WTC11 (cell line): ENCODE measurements around the gene KDM2B. TPM values are rescaled to one million over a fixed set of nuclear protein-coding genes. Genes with fewer than 3 reads are reported as not detected.
A peak's percentile ranks its signal among the peaks of the same experiment; 100 is the strongest.

Experiments
- ATAC-seq: fragments of 200-7000 bp; cut with Tn5 transposase; 2 replicates; pipeline ENCODE4 v1.10.0; 2021; ENCODE audit warnings: mild to moderate bottlenecking, moderate library complexity
- CTCF ChIA-PET: fragments of 300-600 bp; sonication (Branson Sonifier 250); formaldehyde crosslinking; loops from one replicate; lab custom pipeline; 2021; ENCODE audit warnings: antibody characterized with exemption; lab: Charles Lee
- POLR2A ChIA-PET: fragments of 350-600 bp; sonication (Branson Sonifier 250); formaldehyde crosslinking; loops from one replicate; lab custom pipeline; 2021; ENCODE audit warnings: antibody characterized with exemption; lab: Charles Lee
- DNase-seq: peaks from one replicate; pipeline ENCODE4 v3.0.0; 2021; ENCODE audit warnings: low spot score
- H3K27ac Mint-ChIP-seq: 2 replicates; pipeline ENCODE4 v1.8.0; 2021; ENCODE audit warnings: mixed read lengths
- H3K27me3 Mint-ChIP-seq: 2 replicates; pipeline ENCODE4 v1.8.0; 2021; ENCODE audit warnings: low read depth, mild to moderate bottlenecking, moderate library complexity, mixed read lengths
- H3K36me3 Mint-ChIP-seq: 2 replicates; pipeline ENCODE4 v1.8.0; 2021; ENCODE audit warnings: mixed read lengths
- H3K4me1 Mint-ChIP-seq: 2 replicates; pipeline ENCODE4 v1.8.0; 2022; ENCODE audit warnings: mixed read lengths
- H3K4me3 Mint-ChIP-seq: 2 replicates; pipeline ENCODE4 v1.8.0; 2021; ENCODE audit warnings: mild to moderate bottlenecking, moderate library complexity, mixed read lengths
- H3K9me3 Mint-ChIP-seq: 2 replicates; pipeline ENCODE4 v1.8.0; 2021; ENCODE audit warnings: mixed read lengths
- CREB1 ChIP-seq: sonication (generic); formaldehyde crosslinking; IDR thresholded peaks from 2 replicates; pipeline ENCODE4 v1.8.0; 2023; ENCODE audit warnings: mild to moderate bottlenecking, missing genetic modification reagents
- EMX1 ChIP-seq: fragments of 250-450 bp; sonication (Bioruptor Pico); IDR thresholded peaks from 2 replicates; pipeline ENCODE4 v1.8.0; 2021; ENCODE audit warnings: mild to moderate bottlenecking
- FOXP1 ChIP-seq: sonication (generic); formaldehyde crosslinking; IDR thresholded peaks from 2 replicates; pipeline ENCODE4 v1.8.0; 2022; ENCODE audit warnings: missing genetic modification reagents, mild to moderate bottlenecking, moderate library complexity, borderline replicate concordance
- GABPB1 ChIP-seq: sonication (generic); formaldehyde crosslinking; IDR thresholded peaks from 2 replicates; pipeline ENCODE4 v1.8.1; 2023; ENCODE audit warnings: mild to moderate bottlenecking, missing genetic modification reagents
- NFATC4 ChIP-seq: fragments of 250-450 bp; sonication (Bioruptor Pico); IDR thresholded peaks from 2 replicates; pipeline ENCODE4 v1.9.0; 2021; ENCODE audit warnings: mild to moderate bottlenecking
- NFE2L1 ChIP-seq: sonication (generic); formaldehyde crosslinking; IDR thresholded peaks from 2 replicates; pipeline ENCODE4 v1.8.1; 2023; ENCODE audit warnings: missing genetic modification reagents
- NR2C2 ChIP-seq: sonication (generic); formaldehyde crosslinking; IDR thresholded peaks from 2 replicates; pipeline ENCODE4 v1.8.0; 2022; ENCODE audit warnings: mild to moderate bottlenecking, missing genetic modification reagents
- NR3C1 ChIP-seq: sonication (generic); formaldehyde crosslinking; conservative IDR thresholded peaks from 2 replicates; pipeline ENCODE4 v1.8.1; 2023; ENCODE audit warnings: low read depth, mild to moderate bottlenecking, missing genetic modification reagents
- SMAD4 ChIP-seq: sonication (generic); formaldehyde crosslinking; IDR thresholded peaks from 2 replicates; pipeline ENCODE4 v1.8.0; 2022; ENCODE audit warnings: mild to moderate bottlenecking, missing genetic modification reagents
- TEAD1 ChIP-seq: sonication (generic); formaldehyde crosslinking; IDR thresholded peaks from 2 replicates; pipeline ENCODE4 v1.8.0; 2022; ENCODE audit warnings: mild to moderate bottlenecking, missing genetic modification reagents
- ZNF232 ChIP-seq: sonication (generic); formaldehyde crosslinking; IDR thresholded peaks from 2 replicates; pipeline ENCODE4 v1.8.0; 2022; ENCODE audit warnings: mild to moderate bottlenecking, missing genetic modification reagents
- ZNF396 ChIP-seq: fragments of 250-450 bp; sonication (Bioruptor Pico); IDR thresholded peaks from 2 replicates; pipeline ENCODE4 v1.8.0; 2021; ENCODE audit warnings: mild to moderate bottlenecking, moderate library complexity, borderline replicate concordance
- ZNF671 ChIP-seq: fragments of 250-450 bp; sonication (Bioruptor Pico); IDR thresholded peaks from 2 replicates; pipeline ENCODE4 v1.8.0; 2021; ENCODE audit warnings: mild to moderate bottlenecking
- total RNA-seq: library from RNA; stranded (reverse); gene quantifications from 3 replicates; pipeline ENCODE4 v1.2.3, GENCODE V29; 2021
- TF ChIP-seq, protein P1 (sequence below): sonication (generic); formaldehyde crosslinking; IDR thresholded peaks from 2 replicates; pipeline ENCODE4 v1.8.1; 2023; ENCODE audit warnings: mild to moderate bottlenecking, missing genetic modification reagents
- TF ChIP-seq, protein P2 (sequence below): sonication (generic); formaldehyde crosslinking; IDR thresholded peaks from 2 replicates; pipeline ENCODE4 v1.8.0; 2022; ENCODE audit warnings: mild to moderate bottlenecking, missing genetic modification reagents
- TF ChIP-seq, protein P3 (sequence below): fragments of 250-450 bp; sonication (Bioruptor Pico); IDR thresholded peaks from 2 replicates; pipeline ENCODE4 v1.8.0; 2021; ENCODE audit warnings: mild to moderate bottlenecking
- TF ChIP-seq, protein P4 (sequence below): sonication (generic); formaldehyde crosslinking; IDR thresholded peaks from 2 replicates; pipeline ENCODE4 v1.8.0; 2023; ENCODE audit warnings: missing genetic modification reagents

KDM2B gene
- total RNA-seq, 1 experiment from 2014 or later = 147 TPM

DNA sequence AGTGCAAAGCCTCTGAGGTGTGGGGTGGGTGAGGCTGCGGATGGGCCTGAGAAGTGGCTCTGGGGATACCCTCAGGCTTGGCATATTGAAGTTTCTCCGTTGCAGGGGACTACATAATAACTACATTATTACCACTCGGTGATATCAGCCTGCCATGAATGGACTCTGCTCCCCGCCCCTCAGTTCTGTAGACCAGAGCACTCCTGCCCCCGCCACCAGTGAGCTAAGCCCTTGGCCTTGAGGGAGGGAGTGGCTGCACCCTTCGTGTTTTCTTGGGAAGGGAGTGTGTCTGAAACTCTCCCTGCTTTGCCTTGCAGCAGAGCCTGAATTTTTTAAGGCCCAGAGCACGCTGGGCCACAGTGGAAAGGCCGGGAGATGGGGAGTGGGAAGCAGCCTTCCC lies 47.2 kb upstream of the KDM2B start:
- POLR2A ChIA-PET = interaction anchor here (0.6 to 4.3 kb wide), 4 partner anchors 36 to 642 kb away, joined by 3 to 73 read pairs (median 4); partner anchors contain the start of gene KDM2B
- peak overlapping the region; percentile 84 for H3K27ac Mint-ChIP-seq
- ATAC-seq (no peak), DNase-seq (no peak)
- peaks cover 6% of the 10 kb centered on the region; the same call in 1 of the 2 replicates for H3K36me3 Mint-ChIP-seq
- H3K27me3 Mint-ChIP-seq = no peaks in the 10 kb centered on the region
- H3K9me3 Mint-ChIP-seq = no peaks in the 10 kb centered on the region
- peak overlapping the region; percentile 81 for H3K4me3 Mint-ChIP-seq
- H3K4me1 Mint-ChIP-seq = peaks cover 64% of the 10 kb centered on the region
- CTCF ChIA-PET = interaction anchor here (1.4 to 6.6 kb wide), 8 partner anchors 19 to 128 kb away, joined by 6 to 67 read pairs (median 11); partner anchors contain the start of genes KDM2B and MORN3
- TF ChIP-seq, protein P1, sequence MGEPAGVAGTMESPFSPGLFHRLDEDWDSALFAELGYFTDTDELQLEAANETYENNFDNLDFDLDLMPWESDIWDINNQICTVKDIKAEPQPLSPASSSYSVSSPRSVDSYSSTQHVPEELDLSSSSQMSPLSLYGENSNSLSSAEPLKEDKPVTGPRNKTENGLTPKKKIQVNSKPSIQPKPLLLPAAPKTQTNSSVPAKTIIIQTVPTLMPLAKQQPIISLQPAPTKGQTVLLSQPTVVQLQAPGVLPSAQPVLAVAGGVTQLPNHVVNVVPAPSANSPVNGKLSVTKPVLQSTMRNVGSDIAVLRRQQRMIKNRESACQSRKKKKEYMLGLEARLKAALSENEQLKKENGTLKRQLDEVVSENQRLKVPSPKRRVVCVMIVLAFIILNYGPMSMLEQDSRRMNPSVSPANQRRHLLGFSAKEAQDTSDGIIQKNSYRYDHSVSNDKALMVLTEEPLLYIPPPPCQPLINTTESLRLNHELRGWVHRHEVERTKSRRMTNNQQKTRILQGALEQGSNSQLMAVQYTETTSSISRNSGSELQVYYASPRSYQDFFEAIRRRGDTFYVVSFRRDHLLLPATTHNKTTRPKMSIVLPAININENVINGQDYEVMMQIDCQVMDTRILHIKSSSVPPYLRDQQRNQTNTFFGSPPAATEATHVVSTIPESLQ (CRISPR knock-in tag) = no peak
- TF ChIP-seq, protein P2, sequence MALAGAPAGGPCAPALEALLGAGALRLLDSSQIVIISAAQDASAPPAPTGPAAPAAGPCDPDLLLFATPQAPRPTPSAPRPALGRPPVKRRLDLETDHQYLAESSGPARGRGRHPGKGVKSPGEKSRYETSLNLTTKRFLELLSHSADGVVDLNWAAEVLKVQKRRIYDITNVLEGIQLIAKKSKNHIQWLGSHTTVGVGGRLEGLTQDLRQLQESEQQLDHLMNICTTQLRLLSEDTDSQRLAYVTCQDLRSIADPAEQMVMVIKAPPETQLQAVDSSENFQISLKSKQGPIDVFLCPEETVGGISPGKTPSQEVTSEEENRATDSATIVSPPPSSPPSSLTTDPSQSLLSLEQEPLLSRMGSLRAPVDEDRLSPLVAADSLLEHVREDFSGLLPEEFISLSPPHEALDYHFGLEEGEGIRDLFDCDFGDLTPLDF = no peak

DNA sequence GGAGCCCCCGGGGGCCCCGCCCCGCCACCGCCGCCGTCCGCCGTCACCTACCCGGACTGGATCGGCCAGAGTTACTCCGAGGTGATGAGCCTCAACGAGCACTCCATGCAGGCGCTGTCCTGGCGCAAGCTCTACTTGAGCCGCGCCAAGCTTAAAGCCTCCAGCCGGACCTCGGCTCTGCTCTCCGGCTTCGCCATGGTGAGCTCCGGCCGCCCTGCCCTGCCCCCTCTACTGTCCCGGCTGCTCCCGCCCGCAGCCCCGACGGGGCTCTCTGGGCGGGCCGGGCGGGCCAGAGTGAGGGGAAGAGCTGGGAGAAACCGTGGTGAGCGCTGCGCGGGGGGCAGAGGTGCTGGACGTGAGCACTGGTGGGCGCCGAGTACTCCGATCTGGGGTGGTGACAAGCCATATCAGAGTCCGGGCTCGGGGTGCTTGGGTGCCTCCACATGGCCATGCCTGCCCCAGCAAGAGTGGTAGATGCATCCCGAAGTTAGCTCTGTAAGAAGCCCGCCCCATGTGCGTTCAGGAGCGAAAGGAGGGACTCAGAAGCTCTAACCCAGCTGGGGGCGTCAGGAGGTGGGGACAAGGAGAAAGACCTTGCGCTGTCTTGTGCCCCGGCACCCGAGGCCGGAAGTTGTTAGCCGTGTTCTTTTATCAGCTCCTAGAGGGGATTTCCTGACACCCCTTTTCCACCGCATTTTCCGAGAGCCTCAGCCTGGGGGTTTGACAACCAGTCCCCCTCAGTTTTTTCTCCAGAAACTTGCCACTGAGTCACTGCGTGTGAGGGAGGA lies 46.2 kb upstream of the KDM2B start:
- TF ChIP-seq ZNF671 (CRISPR knock-in tag) = no peak
- TF ChIP-seq NR3C1 (CRISPR knock-in tag) = no peak
- TF ChIP-seq FOXP1 (CRISPR knock-in tag) = peak; percentile 51; the same call in 1 of the 2 replicates
- no peak for TF ChIP-seq TEAD1 (CRISPR knock-in tag)
- TF ChIP-seq, protein P1 (CRISPR knock-in tag) = no peak
- TF ChIP-seq NR2C2 (CRISPR knock-in tag) = no peak
- no peak for TF ChIP-seq NFATC4 (CRISPR knock-in tag)
- no peak for TF ChIP-seq ZNF396 (CRISPR knock-in tag)
- TF ChIP-seq GABPB1 = 0 out of 2 replicates have a peak, but pooled peaks have one; percentile 45
- no peak for TF ChIP-seq NFE2L1 (CRISPR knock-in tag)
- TF ChIP-seq EMX1 = no peak
- no peak for TF ChIP-seq ZNF232 (CRISPR knock-in tag)
- TF ChIP-seq, protein P3, sequence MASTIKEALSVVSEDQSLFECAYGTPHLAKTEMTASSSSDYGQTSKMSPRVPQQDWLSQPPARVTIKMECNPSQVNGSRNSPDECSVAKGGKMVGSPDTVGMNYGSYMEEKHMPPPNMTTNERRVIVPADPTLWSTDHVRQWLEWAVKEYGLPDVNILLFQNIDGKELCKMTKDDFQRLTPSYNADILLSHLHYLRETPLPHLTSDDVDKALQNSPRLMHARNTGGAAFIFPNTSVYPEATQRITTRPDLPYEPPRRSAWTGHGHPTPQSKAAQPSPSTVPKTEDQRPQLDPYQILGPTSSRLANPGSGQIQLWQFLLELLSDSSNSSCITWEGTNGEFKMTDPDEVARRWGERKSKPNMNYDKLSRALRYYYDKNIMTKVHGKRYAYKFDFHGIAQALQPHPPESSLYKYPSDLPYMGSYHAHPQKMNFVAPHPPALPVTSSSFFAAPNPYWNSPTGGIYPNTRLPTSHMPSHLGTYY = no peak
- no peak for TF ChIP-seq CREB1 (CRISPR knock-in tag)
- no peak for TF ChIP-seq SMAD4 (CRISPR knock-in tag)
- TF ChIP-seq, protein P4, sequence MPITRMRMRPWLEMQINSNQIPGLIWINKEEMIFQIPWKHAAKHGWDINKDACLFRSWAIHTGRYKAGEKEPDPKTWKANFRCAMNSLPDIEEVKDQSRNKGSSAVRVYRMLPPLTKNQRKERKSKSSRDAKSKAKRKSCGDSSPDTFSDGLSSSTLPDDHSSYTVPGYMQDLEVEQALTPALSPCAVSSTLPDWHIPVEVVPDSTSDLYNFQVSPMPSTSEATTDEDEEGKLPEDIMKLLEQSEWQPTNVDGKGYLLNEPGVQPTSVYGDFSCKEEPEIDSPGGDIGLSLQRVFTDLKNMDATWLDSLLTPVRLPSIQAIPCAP (CRISPR knock-in tag) = no peak
- DNase-seq (peak; percentile 69), ATAC-seq (peak; percentile 33)
- Mint-ChIP-seq H3K27ac (peak overlapping the region; percentile 80), H3K9me3 (no peaks in the 10 kb centered on the region), H3K4me3 (peak overlapping the region; percentile 81), H3K36me3 (peaks cover 6% of the 10 kb centered on the region; the same call in 1 of the 2 replicates), H3K4me1 (peaks cover 54% of the 10 kb centered on the region), H3K27me3 (no peaks in the 10 kb centered on the region)
- ChIA-PET POLR2A (interaction anchor here (0.6 to 4.3 kb wide), 14 partner anchors 11 to 184 kb away, joined by 3 to 73 read pairs (median 4); partner anchors contain the start of genes KDM2B, MORN3 and TMEM120B), CTCF (interaction anchor here (1.0 to 6.6 kb wide), 18 partner anchors 9 to 127 kb away, joined by 3 to 67 read pairs (median 8); partner anchors contain the start of genes KDM2B and MORN3)
